Stimulated activated CD8-positive, alpha-beta memory T cell treated with anti-CD3 and anti-CD28 coated beads, Interleukin-4, amount 100 ng/mL, for 48 hours (primary cell): ENCODE measurements around the gene AMIGO2.

Experiments
- DNase-seq: peaks from one replicate; pipeline ENCODE4 v3.0.0-alpha.2; 2020

The AMIGO2 gene

DNA sequence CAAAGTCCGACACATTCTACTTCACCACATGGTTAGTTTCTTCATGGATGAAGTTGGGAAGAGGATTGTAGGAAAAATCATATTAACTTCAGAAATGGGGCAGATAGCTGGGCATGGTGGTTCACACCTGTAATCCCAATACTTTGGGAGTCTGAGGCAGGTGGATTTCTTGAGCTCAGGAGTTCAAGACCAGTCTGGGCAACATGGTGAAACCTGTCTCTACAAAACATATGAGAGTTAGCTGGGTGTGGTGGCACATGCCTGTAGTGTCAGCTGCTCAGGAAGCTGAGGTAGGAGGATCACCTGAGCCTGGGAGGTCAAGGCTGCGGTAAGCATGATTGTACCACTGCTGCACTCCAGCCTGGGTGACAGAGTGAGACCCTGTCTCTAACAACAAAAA, 49.9 kb downstream of the AMIGO2 start:
- DNase-seq, result no peak

DNA sequence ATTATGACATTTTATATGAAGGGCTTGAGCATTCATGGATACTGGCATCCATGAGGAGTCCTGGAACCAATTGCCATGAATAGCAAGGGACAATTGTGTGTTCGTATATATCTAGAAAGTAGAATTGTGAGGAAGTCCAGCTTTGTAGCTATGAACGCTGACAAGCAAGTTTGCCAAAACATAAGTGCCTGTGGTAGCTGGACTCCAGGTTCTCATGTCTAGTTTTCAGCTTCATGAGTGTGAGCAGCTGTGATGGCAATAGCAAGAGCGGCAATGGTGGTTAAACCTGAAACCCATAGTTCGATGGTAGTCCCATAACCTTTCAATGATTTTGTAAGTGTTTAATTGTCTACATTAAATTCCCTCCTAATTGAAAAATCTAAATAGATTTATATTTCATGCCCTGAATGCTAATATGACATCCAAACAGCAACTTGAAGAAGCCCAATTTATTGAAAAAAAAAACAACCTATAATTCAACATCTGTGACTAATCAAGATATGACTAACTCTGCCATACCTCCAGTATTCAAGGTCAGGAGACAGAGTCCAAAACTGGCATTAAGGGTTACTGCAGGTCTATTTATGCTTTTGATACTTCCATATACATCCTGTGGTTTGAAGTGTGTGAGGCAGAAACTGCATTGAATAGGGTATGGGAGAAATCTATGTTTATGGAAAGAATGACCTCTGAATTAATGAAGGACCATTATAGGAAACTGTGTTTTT, 50.6 kb downstream of the AMIGO2 start:
- DNase-seq, result no peak

DNA sequence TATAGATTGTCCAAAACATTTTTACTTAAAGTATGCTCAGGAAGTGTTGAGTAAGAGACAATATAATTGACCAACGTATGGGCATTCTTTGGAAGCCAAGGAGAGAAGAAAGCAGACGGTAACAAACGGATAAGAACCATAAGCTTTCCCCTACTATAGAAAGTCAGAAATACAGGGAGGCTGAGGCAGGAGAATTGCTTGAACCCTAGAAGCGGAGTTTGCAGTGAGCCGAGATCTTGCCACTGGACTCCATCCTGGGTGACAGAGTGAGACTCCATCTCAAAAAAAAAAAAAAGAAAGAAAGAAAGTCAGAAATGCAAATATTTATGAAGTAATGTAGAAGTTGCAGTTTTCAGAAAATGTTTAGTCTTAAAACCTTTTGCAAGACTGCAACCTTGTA, 51.6 kb downstream of the AMIGO2 start:
- DNase-seq, result no peak
